RWPE2 (cell line): ENCODE data around the gene SUPT6H.

Experiments
- ATAC-seq: fragments of 200-7000 bp; cut with Tn5 transposase; 3 replicates; pipeline ENCODE4 v1.9.1; 2021; ENCODE audit warnings: low read depth
- DNase-seq: peaks from one replicate; pipeline ENCODE4 v3.0.0-alpha.2; 2020; ENCODE audit warnings: low spot score
- H3K27ac ChIP-seq: fragments of 450-650 bp; 2 replicates; pipeline ENCODE4 v1.5.1; 2017; ENCODE audit warnings: mild to moderate bottlenecking; ENCODE audit not compliant: poor library complexity, severe bottlenecking
- H3K27me3 ChIP-seq: fragments of 250-450 bp; sonication (Bioruptor Pico); 2 replicates; pipeline ENCODE4 v1.5.1; 2021; ENCODE audit warnings: mild to moderate bottlenecking, moderate library complexity; ENCODE audit not compliant: insufficient read depth, poor library complexity, severe bottlenecking
- H3K36me3 ChIP-seq: fragments of 250-450 bp; sonication (Bioruptor Pico); 2 replicates; pipeline ENCODE4 v1.5.1; 2020; ENCODE audit warnings: low read depth, mild to moderate bottlenecking, moderate library complexity
- H3K4me1 ChIP-seq: fragments of 250-450 bp; sonication (Bioruptor Pico); 2 replicates; pipeline ENCODE4 v1.5.1; 2021; ENCODE audit warnings: mild to moderate bottlenecking, moderate library complexity; ENCODE audit not compliant: insufficient read depth, poor library complexity, severe bottlenecking
- H3K4me3 ChIP-seq: fragments of 250-450 bp; sonication (Bioruptor Pico); 2 replicates; pipeline ENCODE4 v1.5.1; 2021; ENCODE audit warnings: mild to moderate bottlenecking, moderate library complexity; ENCODE audit not compliant: severe bottlenecking
- H3K9me3 ChIP-seq: fragments of 250-450 bp; sonication (Bioruptor Pico); 2 replicates; pipeline ENCODE4 v1.5.1; 2021; ENCODE audit warnings: mild to moderate bottlenecking, moderate library complexity; ENCODE audit not compliant: severe bottlenecking
- CTCF ChIP-seq: fragments of 450-650 bp; IDR thresholded peaks from one replicate; pipeline ENCODE4 v1.5.1; 2017; ENCODE audit warnings: mild to moderate bottlenecking, moderate library complexity; ENCODE audit not compliant: poor library complexity, severe bottlenecking

SUPT6H gene

GRCh38 chr17:28716740-28717577 lies 55.0 kb downstream of the SUPT6H start:
- no peaks in the 10 kb centered on the region for H3K9me3 ChIP-seq
- H3K27me3 ChIP-seq, result no peaks in the 10 kb centered on the region
- DNase-seq (no peak), ATAC-seq (peak; percentile 2; the same call in 1 of the 3 replicates)
- H3K36me3 ChIP-seq, result peaks cover 49% of the 10 kb centered on the region
- H3K4me3 ChIP-seq, result peak overlapping the region; percentile 56
- peak overlapping the region; percentile 92 for H3K27ac ChIP-seq
- H3K4me1 ChIP-seq, result peaks cover 9% of the 10 kb centered on the region
- no peak for TF ChIP-seq CTCF

- H3K27me3 ChIP-seq, result no peaks in the 10 kb centered on the region
- peak within 1 kb of the TSS; percentile 56 for H3K4me3 ChIP-seq
- peak; percentile 57 for TF ChIP-seq CTCF
- ATAC-seq, result peak; percentile 64
- H3K27ac ChIP-seq, result peak within 1 kb of the TSS; percentile 92
- H3K4me1 ChIP-seq, result peaks cover 16% of the 10 kb centered on the region
- no peaks in the 10 kb centered on the region for H3K9me3 ChIP-seq
- DNase-seq, result peak; percentile 89
- H3K36me3 ChIP-seq, result peaks cover 57% of the 10 kb centered on the region
These were observed 55.8 kb downstream of the SUPT6H start, which contains the start of gene RAB34 for GRCh38 chr17:28717578-28718332. Gene RAB34, minus strand, starts transcription at chr17:28717868. Its CDS starts 602 bp downstream, at chr17:28717266.

- peak overlapping the region; percentile 56 for H3K4me3 ChIP-seq
- no peak for TF ChIP-seq CTCF
- H3K4me1 ChIP-seq, result peaks cover 18% of the 10 kb centered on the region
- DNase-seq, result no peak
- H3K36me3 ChIP-seq, result peaks cover 64% of the 10 kb centered on the region
- no peak for ATAC-seq
- peak overlapping the region; percentile 92 for H3K27ac ChIP-seq
- no peaks in the 10 kb centered on the region for H3K9me3 ChIP-seq
- no peaks in the 10 kb centered on the region for H3K27me3 ChIP-seq
These were observed 56.5 kb downstream of the SUPT6H start for GRCh38 chr17:28718333-28719020.

GRCh38 chr17:28719021-28719433 lies 57.0 kb downstream of the SUPT6H start:
- H3K27ac ChIP-seq, result peak overlapping the region; percentile 92
- TF ChIP-seq CTCF, result no peak
- ATAC-seq (no peak), DNase-seq (no peak)
- H3K36me3 ChIP-seq, result peaks cover 65% of the 10 kb centered on the region
- no peaks in the 10 kb centered on the region for H3K9me3 ChIP-seq
- no peaks in the 10 kb centered on the region for H3K27me3 ChIP-seq
- peak overlapping the region; percentile 56 for H3K4me3 ChIP-seq
- peaks cover 22% of the 10 kb centered on the region for H3K4me1 ChIP-seq
